ENCODE data around the gene GRM7.

GRCh38 chr3:6912240-6912639, 51.3 kb downstream of the GRM7 start:
- TF ChIP-seq POLR2A (IDR thresholded peaks at IDR 0.05): no peak
- no peak for TF ChIP-seq EP300 (IDR thresholded peaks at IDR 0.05)
